H1 (cell line): ENCODE measurements around the gene USP7. TPM values are rescaled to one million over a fixed set of nuclear protein-coding genes. Genes with fewer than 3 reads are reported as not detected.

Source experiments
- CTCF ChIA-PET: fragments of 300-600 bp; sonication (Branson Sonifier 250); formaldehyde crosslinking; loops from one replicate; lab custom pipeline; 2021; ENCODE audit not compliant: partially characterized antibody; lab: Charles Lee
- POLR2A ChIA-PET: fragments of 300-600 bp; sonication (Branson Sonifier 250); formaldehyde crosslinking; loops from one replicate; lab custom pipeline; 2021; ENCODE audit warnings: inconsistent platforms; ENCODE audit not compliant: partially characterized antibody; lab: Charles Lee
- DNase-seq, 2 experiments: peaks; one replicate each; pipeline versions ENCODE4 v3.0.0 to v3.0.0-alpha.2; 2010 to 2022; ENCODE audit warnings: low spot score in 2 of 2, low read depth in 1 of 2, mixed read lengths in 1 of 2
- FAIRE-seq: peaks from 2 replicates; lab custom pipeline; 2011; peaks lifted over from hg19 to GRCh38; lab: Jason Lieb, UNC
- H2AFZ ChIP-seq: 2 replicates; pipeline ENCODE4 v1.8.1; 2012; ENCODE audit warnings: low read length, inconsistent platforms
- H2AK5ac ChIP-seq: 2 replicates; pipeline ENCODE4 v1.6.1; 2013; ENCODE audit warnings: low read depth, low read length
- H2BK120ac ChIP-seq: replicated peaks from 2 replicates; pipeline ENCODE3; 2013; ENCODE audit warnings: low read depth, low read length, inconsistent platforms
- H2BK12ac ChIP-seq: 2 replicates; pipeline ENCODE4 v1.6.1; 2013; ENCODE audit warnings: low read depth, low read length
- H2BK15ac ChIP-seq: 2 replicates; pipeline ENCODE4 v1.6.1; 2013; ENCODE audit warnings: low read length
- H2BK20ac ChIP-seq: 2 replicates; pipeline ENCODE4 v1.6.1; 2013; ENCODE audit warnings: low read length
- H2BK5ac ChIP-seq: 2 replicates; pipeline ENCODE4 v1.6.1; 2013; ENCODE audit warnings: low read depth, low read length
- H3K14ac ChIP-seq: 2 replicates; pipeline ENCODE4 v1.6.1; 2013; ENCODE audit warnings: inconsistent platforms; ENCODE audit not compliant: insufficient read length
- H3K18ac ChIP-seq: 2 replicates; pipeline ENCODE4 v1.6.1; 2013; ENCODE audit warnings: low read length; ENCODE audit errors: extremely low read depth
- H3K23ac ChIP-seq: 2 replicates; pipeline ENCODE4 v1.6.1; 2013; ENCODE audit warnings: inconsistent platforms; ENCODE audit not compliant: insufficient read length
- H3K23me2 ChIP-seq: 2 replicates; pipeline ENCODE4 v1.6.1; 2013; ENCODE audit warnings: low read depth, low read length
- H3K27ac ChIP-seq: 2 replicates; pipeline ENCODE4 v1.6.1; 2011; ENCODE audit warnings: low read depth, low read length, inconsistent platforms
- H3K27me3 ChIP-seq, 4 experiments: replicated peaks in 1 of 4; 1 replicate in 1 of 4; 2 replicates in 3 of 4; pipeline versions ENCODE4 v1.6.1 to v1.8.1; 2011 to 2013; ENCODE audit warnings: low read length in 3 of 4, mild to moderate bottlenecking in 3 of 4, inconsistent platforms in 2 of 4, mixed read lengths in 2 of 4, moderate library complexity in 1 of 4; ENCODE audit not compliant: control insufficient read depth in 3 of 4, insufficient read depth in 3 of 4; ENCODE audit errors: extremely low read depth in 1 of 4
- H3K36me3 ChIP-seq, 4 experiments: 2 replicates each; pipeline versions ENCODE4 v1.6.1 to v1.8.1; 2011 to 2013; ENCODE audit warnings: mild to moderate bottlenecking in 4 of 4, low read length in 3 of 4, moderate library complexity in 2 of 4, control low read depth in 1 of 4, inconsistent platforms in 1 of 4; ENCODE audit not compliant: insufficient read depth in 4 of 4, control insufficient read depth in 2 of 4
- H3K4ac ChIP-seq: replicated peaks from 2 replicates; pipeline ENCODE3; 2013; ENCODE audit warnings: low read length, low read depth, mixed read lengths, inconsistent platforms; ENCODE audit not compliant: insufficient read length
- H3K4me1 ChIP-seq, 4 experiments: replicated peaks in 1 of 4; 1 replicate in 1 of 4; 2 replicates in 3 of 4; pipeline versions ENCODE4 v1.6.1 to v1.8.1; 2011 to 2013; ENCODE audit warnings: low read length in 3 of 4, inconsistent platforms in 2 of 4, mixed read lengths in 1 of 4; ENCODE audit not compliant: insufficient read depth in 4 of 4, control insufficient read depth in 3 of 4
- H3K4me2 ChIP-seq, 2 experiments: 2 replicates each; pipeline versions ENCODE4 v1.6.1 to v1.8.1; 2011 to 2013; ENCODE audit warnings: low read depth in 2 of 2, low read length in 2 of 2, control low read depth in 1 of 2, inconsistent platforms in 1 of 2, mild to moderate bottlenecking in 1 of 2; ENCODE audit not compliant: insufficient read depth in 1 of 2
- H3K4me3 ChIP-seq, 4 experiments: fragments of 200-600, 300-600 bp in 1 of 4; sonication (generic), shearing (Covaris generic), sonication (Bioruptor Twin) in 1 of 4; 2 replicates each; pipeline versions ENCODE4 v1.5.1 to v1.8.1; 2011 to 2016; ENCODE audit warnings: low read length in 4 of 4, low read depth in 3 of 4, control low read depth in 2 of 4, inconsistent platforms in 2 of 4, mild to moderate bottlenecking in 2 of 4, mixed read lengths in 1 of 4, moderate library complexity in 1 of 4; ENCODE audit not compliant: insufficient read depth in 2 of 4; ENCODE audit errors: extremely low read depth in 1 of 4
- H3K56ac ChIP-seq: replicated peaks from 2 replicates; pipeline ENCODE3; 2013; ENCODE audit warnings: low read depth, mild to moderate bottlenecking, mixed read lengths, low read length, inconsistent platforms; ENCODE audit not compliant: insufficient read length
- H3K79me1 ChIP-seq: 2 replicates; pipeline ENCODE4 v1.6.1; 2013; ENCODE audit warnings: low read depth, low read length, control low read depth
- H3K79me2 ChIP-seq, 2 experiments: 2 replicates each; pipeline versions ENCODE4 v1.6.1 to v1.8.1; 2012 to 2013; ENCODE audit warnings: low read length in 2 of 2, mild to moderate bottlenecking in 2 of 2, inconsistent platforms in 1 of 2; ENCODE audit not compliant: insufficient read depth in 2 of 2, control insufficient read depth in 1 of 2
- H3K9ac ChIP-seq, 4 experiments: replicated peaks in 1 of 4; 1 replicate in 1 of 4; 2 replicates in 3 of 4; pipeline versions ENCODE4 v1.6.1 to v1.8.1; 2011 to 2013; ENCODE audit warnings: low read depth in 3 of 4, low read length in 3 of 4, control low read depth in 2 of 4, mild to moderate bottlenecking in 2 of 4, moderate library complexity in 2 of 4, inconsistent platforms in 1 of 4; ENCODE audit errors: extremely low read depth in 1 of 4
- H3K9me3 ChIP-seq, 2 experiments: 2 replicates each; pipeline versions ENCODE4 v1.6.1 to v1.8.1; 2012 to 2013; ENCODE audit warnings: mild to moderate bottlenecking in 2 of 2, moderate library complexity in 2 of 2, control low read depth in 1 of 2, inconsistent platforms in 1 of 2, low read depth in 1 of 2, low read length in 1 of 2, mixed read lengths in 1 of 2; ENCODE audit not compliant: insufficient read depth in 2 of 2
- H4K20me1 ChIP-seq, 2 experiments: replicated peaks in 1 of 2; 2 replicates each; pipeline versions ENCODE3 to v1.8.1; 2011 to 2013; ENCODE audit warnings: inconsistent platforms in 2 of 2, low read length in 2 of 2, mild to moderate bottlenecking in 1 of 2; ENCODE audit not compliant: insufficient read depth in 2 of 2, control insufficient read depth in 1 of 2
- H4K5ac ChIP-seq: 2 replicates; pipeline ENCODE4 v1.6.1; 2013; ENCODE audit warnings: low read length, low read depth, mixed read lengths, inconsistent platforms; ENCODE audit not compliant: insufficient read length
- H4K8ac ChIP-seq: 2 replicates; pipeline ENCODE4 v1.8.0; 2013; ENCODE audit warnings: mild to moderate bottlenecking, moderate library complexity, low read length, inconsistent platforms; ENCODE audit not compliant: insufficient read depth; ENCODE audit errors: extremely low read depth
- H4K91ac ChIP-seq: replicated peaks from 2 replicates; pipeline ENCODE3; 2013; ENCODE audit warnings: low read length, mixed read lengths, inconsistent platforms; ENCODE audit not compliant: insufficient read length
- BRCA1 ChIP-seq: IDR thresholded peaks from 2 replicates; pipeline ENCODE4 v1.6.1; 2012; ENCODE audit warnings: low read depth, low read length, improper control_type of control experiment
- CEBPB ChIP-seq: IDR thresholded peaks from 2 replicates; pipeline ENCODE4 v1.6.1; 2012; ENCODE audit warnings: low read depth, low read length
- CTCF ChIP-seq, 3 experiments: IDR thresholded peaks; 1 replicate in 2 of 3; 2 replicates in 1 of 3; pipeline versions ENCODE4 v1.5.1 to v1.6.1; 2011; ENCODE audit warnings: low read length in 3 of 3, mild to moderate bottlenecking in 3 of 3, inconsistent platforms in 2 of 3, low read depth in 1 of 3, moderate library complexity in 1 of 3; ENCODE audit not compliant: insufficient read depth in 1 of 3; ENCODE audit errors: control extremely low read depth in 1 of 3
- FOSL1 ChIP-seq: IDR thresholded peaks from 2 replicates; pipeline ENCODE4 v1.6.1; 2011; ENCODE audit warnings: mild to moderate bottlenecking, low read depth, low read length, moderate library complexity; ENCODE audit not compliant: insufficient read depth
- JUN ChIP-seq: IDR thresholded peaks from 2 replicates; pipeline ENCODE4 v1.6.1; 2011; ENCODE audit warnings: low read depth, mild to moderate bottlenecking, improper control_type of control experiment, low read length
- JUND ChIP-seq: IDR thresholded peaks from 2 replicates; pipeline ENCODE4 v1.6.1; 2011; ENCODE audit warnings: mild to moderate bottlenecking, improper control_type of control experiment, low read length
- KDM4A ChIP-seq: IDR thresholded peaks from one replicate; pipeline ENCODE4 v1.7.1; 2012; ENCODE audit warnings: low read depth, mild to moderate bottlenecking, moderate library complexity, low read length, inconsistent platforms; ENCODE audit not compliant: severe bottlenecking
- KDM5A ChIP-seq: fragments of 200-600 bp; IDR thresholded peaks from 2 replicates; pipeline ENCODE4 v1.7.1; 2012; ENCODE audit warnings: mild to moderate bottlenecking, low read length, inconsistent platforms, mixed read lengths
- PHF8 ChIP-seq: fragments of 200-600 bp; sonication (generic); conservative IDR thresholded peaks from 2 replicates; pipeline ENCODE4 v1.7.1; 2012; ENCODE audit warnings: low read depth, mild to moderate bottlenecking, inconsistent platforms, low read length, moderate library complexity
- POU5F1 ChIP-seq: IDR thresholded peaks from 2 replicates; pipeline ENCODE4 v1.6.1; 2011; ENCODE audit warnings: low read depth, mild to moderate bottlenecking, low read length, moderate library complexity
- WGBS, 2 experiments: shearing (Covaris generic) in 1 of 2; methylation state at CpG; one replicate each; pipeline versions ENCODE4 v1.1.6 to v1.1.7; 2013 to 2015; ENCODE audit warnings: low lambda C conversion rate in 2 of 2, mixed read lengths in 2 of 2, inconsistent platforms in 1 of 2, low coverage in 1 of 2, missing lambda C conversion rate in 1 of 2; ENCODE audit not compliant: insufficient replicate concordance in 2 of 2, insufficient coverage in 1 of 2, insufficient read length in 1 of 2; ENCODE audit errors: extremely low coverage in 1 of 2, missing lambda C conversion rate in 1 of 2; 5-methylcytosine and 5-hydroxymethylcytosine counted together
- polyA plus RNA-seq, 7 experiments: library from polyadenylated mRNA; depleted of rRNA in 3 of 7; stranded (reverse) in 5 of 7; unstranded in 2 of 7; fragments of >200 nt in 5 of 7; fragments of 200-250 nt in 2 of 7; gene quantifications; 1 replicate in 5 of 7; 2 replicates in 1 of 7; 4 replicates in 1 of 7; pipeline versions ENCODE4 v1.2.1 to v1.2.3, GENCODE V29; 2011 to 2013; ENCODE audit warnings: missing spikeins in 2 of 7, mixed read lengths in 2 of 7
- total RNA-seq: library from RNA; stranded (reverse); fragmentation: NEBNext Ultra II Directional; extraction: Animal tissue kit (Norgen Biotek cat#: 25700); gene quantifications from 2 replicates; pipeline ENCODE4 v1.2.1, GENCODE V29; 2021

The USP7 gene
- total and polyA plus RNA-seq, 2 of the 8 experiments (the other 6 are each of a cell fraction or from before 2014, with no cell fraction given): 21.3 to 211 TPM

GRCh38 chr16:8957509-8958157 lies 6.1 kb downstream of the USP7 start:
- no peak overlapping the region for H2AK5ac ChIP-seq
- 0 out of 2 replicates have a peak overlapping the region, but pooled peaks have one; percentile 32 for H2BK15ac ChIP-seq
- no peak overlapping the region for H2BK5ac ChIP-seq
- no peak overlapping the region for H4K91ac ChIP-seq
- H3K79me1 ChIP-seq: peaks cover 11% of the 10 kb centered on the region
- H3K9ac ChIP-seq: no peak overlapping the region
- H3K18ac ChIP-seq: no peak overlapping the region; the same call in 1 of the 2 replicates
- peaks cover 43 to 62% of the 10 kb centered on the region in 2 experiments for H4K20me1 ChIP-seq
- no peak overlapping the region for H3K56ac ChIP-seq
- H3K27ac ChIP-seq: no peak overlapping the region
- CTCF ChIA-PET: interaction anchor here (1.4 to 3.6 kb wide), 6 partner anchors 10 to 52 kb away, joined by 3 to 24 read pairs (median 10); no protein-coding TSS in a partner anchor
- H3K4ac ChIP-seq: no peak overlapping the region
- no peak overlapping the region for H3K14ac ChIP-seq
- WGBS, 2 experiments: 87% methylated on average over 9 of the region's 9 CpGs; no CpG with 5 or more reads in 1 of the 2 experiments
- H3K27me3 ChIP-seq: no peaks in the 10 kb centered on the region
- H3K23me2 ChIP-seq: peaks cover 7% of the 10 kb centered on the region
- no peaks in the 10 kb centered on the region for H3K36me3 ChIP-seq
- H3K4me3 ChIP-seq: no peak overlapping the region
- H4K8ac ChIP-seq: no peak overlapping the region
- H2BK20ac ChIP-seq: no peak overlapping the region
- H2BK12ac ChIP-seq: no peak overlapping the region
- peaks cover 82 to 95% of the 10 kb centered on the region in 2 experiments for H3K79me2 ChIP-seq
- FAIRE-seq (no peak), DNase-seq (no peak)
- no peaks in the 10 kb centered on the region for H3K9me3 ChIP-seq
- no peak overlapping the region for H2AFZ ChIP-seq
- no peak overlapping the region for H4K5ac ChIP-seq
- no peak overlapping the region for H2BK120ac ChIP-seq
- H3K4me1 ChIP-seq: peaks cover 28 to 39% (median 35%) of the 10 kb centered on the region in 4 experiments
- POLR2A ChIA-PET: interaction anchor here (1.2 to 1.3 kb wide), 3 partner anchors 9 to 27 kb away, joined by 3 read pairs; no protein-coding TSS in a partner anchor
- H3K23ac ChIP-seq: no peak overlapping the region
- H3K4me2 ChIP-seq: peak overlapping the region in 1 of 2 experiments; percentile 63; a peak in 1 of 4 replicates
- no peak for TF ChIP-seq JUN
- no peak for TF ChIP-seq CEBPB
- no peak for TF ChIP-seq KDM5A
- no peak for TF ChIP-seq POU5F1
- no peak for TF ChIP-seq FOSL1
- TF ChIP-seq JUND: no peak
- TF ChIP-seq KDM4A: no peak
- no peak for TF ChIP-seq CTCF (IDR thresholded peaks at IDR 0.05; ENCODE audit: control extremely low read depth in 1 of 3, insufficient read depth in 1 of 3, low read depth in 1 of 3, low read length in 3 of 3)
- no peak for TF ChIP-seq PHF8
- no peak for TF ChIP-seq BRCA1
